GM13977 (cell line): ENCODE results near the gene HHAT.

Experiments used
- DNase-seq: peaks from one replicate; pipeline ENCODE4 v3.0.0; 2012; ENCODE audit warnings: low spot score
- CTCF ChIP-seq: IDR thresholded peaks from 2 replicates; pipeline ENCODE4 v1.5.1; 2012; ENCODE audit warnings: mild to moderate bottlenecking, control low read depth; ENCODE audit not compliant: insufficient read depth; ENCODE audit errors: extremely low read depth, missing control alignments
- in situ Hi-C: fragments of 300-500 bp; cut with MboI; formaldehyde crosslinking; loops from one replicate; pipeline ENCODE4 v1.12.0; 2022; ENCODE audit warnings: low sequenced_read_pairs, low pct_unique_long_range_greater_than_20kb, mixed read lengths, inconsistent platforms; ENCODE audit not compliant: unreplicated experiment

The HHAT gene

GRCh38 chr1:210556475-210556874 is 227.8 kb downstream of the HHAT start:
- in situ Hi-C loops = no loop called here
- DNase-seq = no peak
- no peak for TF ChIP-seq CTCF

- TF ChIP-seq CTCF = no peak
- no peak for DNase-seq
- in situ Hi-C loops = no loop called here
These were observed 228.8 kb downstream of the HHAT start for GRCh38 chr1:210557426-210558077.

GRCh38 chr1:210558302-210558701 is 229.6 kb downstream of the HHAT start:
- DNase-seq = no peak
- in situ Hi-C loops = no loop called here
- TF ChIP-seq CTCF = no peak

GRCh38 chr1:210565306-210565705 is 236.6 kb downstream of the HHAT start:
- in situ Hi-C loops = no loop called here
- TF ChIP-seq CTCF = no peak
- DNase-seq = no peak

- in situ Hi-C loops = no loop called here
- no peak for TF ChIP-seq CTCF
- DNase-seq = no peak
These were observed 239.9 kb downstream of the HHAT start for GRCh38 chr1:210568631-210569030.

- DNase-seq = no peak
- no peak for TF ChIP-seq CTCF
- in situ Hi-C loops = no loop called here
These were observed 241.4 kb downstream of the HHAT start for GRCh38 chr1:210570116-210570515.
